ENCODE measurements around the gene ASB17. TPM values are rescaled to one million over a fixed set of nuclear protein-coding genes. Genes with fewer than 3 reads are reported as not detected.
"Not testable (repeated sequence)": the region's sequence is repeated elsewhere in the genome, so short reads cannot be mapped to it uniquely, and the experiment has no call there.

Gene ASB17
- total RNA-seq, 4 donors from 2014 or later, result not detected

- no peak for DNase-seq
- no peaks in the 10 kb centered on the region for H3K9me3 ChIP-seq
- no peaks in the 10 kb centered on the region for H3K27me3 ChIP-seq
- intact Hi-C loops (cut with DNase I), result no loop called here
- H3K36me3 ChIP-seq, result no peaks in the 10 kb centered on the region
- H3K27ac ChIP-seq, result no peak overlapping the region
- TF ChIP-seq CTCF (IDR thresholded peaks at IDR 0.05) (no peak), POLR2A (IDR thresholded peaks at IDR 0.05) (no peak)
- no peaks in the 10 kb centered on the region for H3K4me1 ChIP-seq
- no peak overlapping the region for H3K4me3 ChIP-seq
These were observed 32.7 kb upstream of the ASB17 start for GRCh38 chr1:75964760-75965408.

GRCh38 chr1:75964110-75964759 lies 32.0 kb upstream of the ASB17 start:
- intact Hi-C loops (cut with DNase I); H3K36me3 ChIP-seq; H3K27me3 ChIP-seq; H3K4me1 ChIP-seq; H3K4me3 ChIP-seq; DNase-seq; H3K27ac ChIP-seq; H3K9me3 ChIP-seq: not testable (repeated sequence)
- 50 to 64% methylated on average over 10 of the region's 10 CpGs for WGBS, 2 donors

GRCh38 chr1:75954586-75954985 lies 22.4 kb upstream of the ASB17 start:
- Histone ChIP-seq H3K4me1 (no peaks in the 10 kb centered on the region), H3K9me3 (no peaks in the 10 kb centered on the region), H3K27me3 (no peaks in the 10 kb centered on the region), H3K36me3 (no peaks in the 10 kb centered on the region), H3K4me3 (no peak overlapping the region), H3K27ac (no peak overlapping the region)
- DNase-seq, result no peak
- TF ChIP-seq CTCF (IDR thresholded peaks at IDR 0.05), result no peak
- intact Hi-C loops (cut with DNase I), result no loop called here

GRCh38 chr1:75953461-75953860 lies 21.3 kb upstream of the ASB17 start:
- intact Hi-C loops (cut with DNase I), result no loop called here
- no peaks in the 10 kb centered on the region for H3K9me3 ChIP-seq
- H3K4me1 ChIP-seq, result no peaks in the 10 kb centered on the region
- no peak overlapping the region for H3K4me3 ChIP-seq
- H3K27ac ChIP-seq, result no peak overlapping the region
- no peak for DNase-seq
- no peaks in the 10 kb centered on the region for H3K36me3 ChIP-seq
- H3K27me3 ChIP-seq, result no peaks in the 10 kb centered on the region
- 78 to 92% methylated on average over 4 of the region's 4 CpGs for WGBS, 2 donors
- TF ChIP-seq CTCF (IDR thresholded peaks at IDR 0.05), result no peak
- TF ChIP-seq POLR2A (IDR thresholded peaks at IDR 0.05), result no peak

- no peak for DNase-seq
- no peaks in the 10 kb centered on the region for H3K27me3 ChIP-seq
- no peak overlapping the region for H3K27ac ChIP-seq
- H3K4me1 ChIP-seq, result no peaks in the 10 kb centered on the region
- TF ChIP-seq CTCF (IDR thresholded peaks at IDR 0.05), result no peak
- no peaks in the 10 kb centered on the region for H3K9me3 ChIP-seq
- 75 to 78% methylated on average over 1 of the region's 1 CpG for WGBS, 2 donors
- H3K4me3 ChIP-seq, result no peak overlapping the region
- intact Hi-C loops (cut with DNase I), result no loop called here
- H3K36me3 ChIP-seq, result no peaks in the 10 kb centered on the region
These were observed 19.8 kb upstream of the ASB17 start for GRCh38 chr1:75952016-75952415.

GRCh38 chr1:75950176-75950575 lies 18.0 kb upstream of the ASB17 start:
- 79 to 85% methylated on average over 3 of the region's 3 CpGs for WGBS, 2 donors

GRCh38 chr1:75943037-75943436 lies 10.8 kb upstream of the ASB17 start:
- H3K27ac ChIP-seq; H3K4me3 ChIP-seq; H3K4me1 ChIP-seq; intact Hi-C loops (cut with DNase I); H3K27me3 ChIP-seq; H3K36me3 ChIP-seq; DNase-seq; H3K9me3 ChIP-seq: not testable (repeated sequence)
- WGBS, 2 donors, result 62 to 93% methylated on average over 2 of the region's 4 CpGs

More at GRCh38 chr1:75950176-75950575, 18.0 kb upstream of the ASB17 start:
- no peaks in the 10 kb centered on the region for H3K36me3 ChIP-seq
- no peak overlapping the region for H3K27ac ChIP-seq
- no peak overlapping the region for H3K4me3 ChIP-seq
- DNase-seq, result no peak
- intact Hi-C loops (cut with DNase I), result no loop called here
- no peaks in the 10 kb centered on the region for H3K4me1 ChIP-seq
- H3K9me3 ChIP-seq, result no peaks in the 10 kb centered on the region
- no peaks in the 10 kb centered on the region for H3K27me3 ChIP-seq
- no peak for TF ChIP-seq CTCF (IDR thresholded peaks at IDR 0.05)
- no peak for TF ChIP-seq POLR2A (IDR thresholded peaks at IDR 0.05)
